Liver (tissue), 9 donors: ENCODE measurements around the gene FOXRED2. TPM values are rescaled to one million over a fixed set of nuclear protein-coding genes. Genes with fewer than 3 reads are reported as not detected.

ENCODE experiments used
- DNase-seq: peaks from one replicate; pipeline ENCODE4 v3.0.0-alpha.2; 2017; ENCODE audit warnings: low spot score
- H3K27ac ChIP-seq, 2 donors: one replicate each; pipeline ENCODE4 v1.7.0; 2013; ENCODE audit warnings: inconsistent platforms in 2 of 2, low read length in 2 of 2, control low read depth in 1 of 2, low read depth in 1 of 2, mild to moderate bottlenecking in 1 of 2
- H3K27me3 ChIP-seq, 4 donors: one replicate each; pipeline versions ENCODE4 v1.6.1 to v1.7.0; 2013; ENCODE audit warnings: low read length in 3 of 4, inconsistent platforms in 1 of 4, mild to moderate bottlenecking in 1 of 4, moderate library complexity in 1 of 4; ENCODE audit not compliant: control insufficient read depth in 4 of 4, insufficient read depth in 4 of 4
- H3K36me3 ChIP-seq, 4 donors: one replicate each; pipeline versions ENCODE4 v1.6.1 to v1.7.0; 2013; ENCODE audit warnings: low read length in 3 of 4, mild to moderate bottlenecking in 3 of 4, low read depth in 1 of 4, moderate library complexity in 1 of 4; ENCODE audit not compliant: control insufficient read depth in 4 of 4, insufficient read depth in 3 of 4
- H3K4me1 ChIP-seq, 4 donors: one replicate each; pipeline versions ENCODE4 v1.6.1 to v1.7.0; 2013; ENCODE audit warnings: low read length in 3 of 4, mild to moderate bottlenecking in 3 of 4, moderate library complexity in 1 of 4; ENCODE audit not compliant: control insufficient read depth in 4 of 4, insufficient read depth in 4 of 4
- H3K4me3 ChIP-seq, 3 donors: one replicate each; pipeline versions ENCODE4 v1.6.1 to v1.7.0; 2013; ENCODE audit warnings: low read length in 3 of 3, control low read depth in 1 of 3, low read depth in 1 of 3, mild to moderate bottlenecking in 1 of 3
- H3K9ac ChIP-seq, 2 donors: one replicate each; pipeline ENCODE4 v1.7.0; 2013; ENCODE audit warnings: low read length in 2 of 2, mild to moderate bottlenecking in 2 of 2, moderate library complexity in 2 of 2, control low read depth in 1 of 2, low read depth in 1 of 2
- H3K9me3 ChIP-seq, 4 donors: one replicate each; pipeline versions ENCODE4 v1.6.1 to v1.7.0; 2013; ENCODE audit warnings: low read length in 3 of 4; ENCODE audit not compliant: control insufficient read depth in 4 of 4
- EGR1 ChIP-seq, 2 donors: IDR thresholded peaks; 2 replicates each; pipeline ENCODE4 v1.6.1; 2016 to 2018; ENCODE audit warnings: antibody characterized with exemption in 2 of 2, low read depth in 2 of 2
- FOXA1 ChIP-seq: IDR thresholded peaks from 2 replicates; pipeline ENCODE4 v1.6.1; 2016; ENCODE audit warnings: antibody characterized with exemption
- FOXA2 ChIP-seq: IDR thresholded peaks from 2 replicates; pipeline ENCODE4 v1.6.1; 2016; ENCODE audit warnings: antibody characterized with exemption
- GABPA ChIP-seq, 2 donors: IDR thresholded peaks in 1 of 2; conservative IDR thresholded peaks in 1 of 2; 2 replicates each; pipeline ENCODE4 v1.6.1; 2016; ENCODE audit warnings: antibody characterized with exemption in 2 of 2, mild to moderate bottlenecking in 1 of 2, moderate library complexity in 1 of 2
- HNF4A ChIP-seq, 2 donors: conservative IDR thresholded peaks; 2 replicates each; pipeline ENCODE4 v1.6.1; 2016; ENCODE audit warnings: antibody characterized with exemption in 2 of 2, mild to moderate bottlenecking in 2 of 2
- HNF4G ChIP-seq: IDR thresholded peaks from 2 replicates; pipeline ENCODE4 v1.6.1; 2016; ENCODE audit warnings: antibody characterized with exemption
- JUND ChIP-seq, 2 donors: IDR thresholded peaks; 2 replicates each; pipeline ENCODE4 v1.6.1; 2016; ENCODE audit warnings: antibody characterized with exemption in 2 of 2
- NR2F2 ChIP-seq: IDR thresholded peaks from 2 replicates; pipeline ENCODE4 v1.6.1; 2016; ENCODE audit warnings: antibody characterized with exemption
- RAD21 ChIP-seq, 2 donors: IDR thresholded peaks; 2 replicates each; pipeline ENCODE4 v1.6.1; 2016; ENCODE audit warnings: antibody characterized with exemption in 2 of 2, mild to moderate bottlenecking in 2 of 2
- RXRA ChIP-seq, 2 donors: IDR thresholded peaks; 2 replicates each; pipeline ENCODE4 v1.6.1; 2017 to 2018; ENCODE audit warnings: antibody characterized with exemption in 2 of 2, mild to moderate bottlenecking in 1 of 2
- SP1 ChIP-seq: IDR thresholded peaks from 2 replicates; pipeline ENCODE4 v1.6.1; 2018; ENCODE audit warnings: antibody characterized with exemption, mild to moderate bottlenecking
- TAF1 ChIP-seq: conservative IDR thresholded peaks from 2 replicates; pipeline ENCODE4 v1.6.1; 2016; ENCODE audit warnings: antibody characterized with exemption, mild to moderate bottlenecking
- YY1 ChIP-seq: IDR thresholded peaks from 2 replicates; pipeline ENCODE4 v1.6.1; 2016; ENCODE audit warnings: antibody characterized with exemption, mild to moderate bottlenecking
- WGBS: extraction: QIAGEN DNeasy Blood & Tissue Kit; methylation state at CpG from one replicate; pipeline ENCODE4 v1.1.7; 2013; 5-methylcytosine and 5-hydroxymethylcytosine counted together
- polyA plus RNA-seq, 2 donors: library from polyadenylated mRNA; stranded (reverse) in 1 of 2; unstranded in 1 of 2; fragments of 200-250 nt in 1 of 2; fragments of >200 nt in 1 of 2; fragmentation: Nextera tagmentation in 1 of 2; extraction: Ambion mirVana in 1 of 2; gene quantifications; one replicate each; pipeline versions ENCODE4 v1.2.1 to v1.2.3, GENCODE V29; 2013 to 2015
- total RNA-seq, 2 donors: library from RNA; depleted of rRNA; stranded (reverse); fragments of >200 nt; gene quantifications; one replicate each; pipeline ENCODE4 v1.2.3, GENCODE V29; 2014
- TF ChIP-seq, protein P1 (sequence below): IDR thresholded peaks from 2 replicates; pipeline ENCODE4 v1.6.1; 2016; ENCODE audit warnings: antibody characterized with exemption
- TF ChIP-seq, protein P2 (sequence below): fragments of 150-350 bp; IDR thresholded peaks from 2 replicates; pipeline ENCODE4 v1.5.1; 2017; ENCODE audit warnings: improper control_type of control experiment, low read depth, low read length; ENCODE audit not compliant: missing input control
- TF ChIP-seq, protein P3 (sequence below): IDR thresholded peaks from 2 replicates; pipeline ENCODE4 v1.6.1; 2016; ENCODE audit warnings: antibody characterized with exemption
- TF ChIP-seq, protein P4 (sequence below): IDR thresholded peaks from 2 replicates; pipeline ENCODE4 v1.6.1; 2016; ENCODE audit warnings: antibody characterized with exemption, mild to moderate bottlenecking
- donor health status: healthy.
- donor health status: healthy.
- donor health status: healthy.
- donor health status: healthy.
- donor health status: healthy.

FOXRED2 gene
- total and polyA plus RNA-seq, 4 donors, result 5.1 to 15.0 (median 7.3) TPM

DNA sequence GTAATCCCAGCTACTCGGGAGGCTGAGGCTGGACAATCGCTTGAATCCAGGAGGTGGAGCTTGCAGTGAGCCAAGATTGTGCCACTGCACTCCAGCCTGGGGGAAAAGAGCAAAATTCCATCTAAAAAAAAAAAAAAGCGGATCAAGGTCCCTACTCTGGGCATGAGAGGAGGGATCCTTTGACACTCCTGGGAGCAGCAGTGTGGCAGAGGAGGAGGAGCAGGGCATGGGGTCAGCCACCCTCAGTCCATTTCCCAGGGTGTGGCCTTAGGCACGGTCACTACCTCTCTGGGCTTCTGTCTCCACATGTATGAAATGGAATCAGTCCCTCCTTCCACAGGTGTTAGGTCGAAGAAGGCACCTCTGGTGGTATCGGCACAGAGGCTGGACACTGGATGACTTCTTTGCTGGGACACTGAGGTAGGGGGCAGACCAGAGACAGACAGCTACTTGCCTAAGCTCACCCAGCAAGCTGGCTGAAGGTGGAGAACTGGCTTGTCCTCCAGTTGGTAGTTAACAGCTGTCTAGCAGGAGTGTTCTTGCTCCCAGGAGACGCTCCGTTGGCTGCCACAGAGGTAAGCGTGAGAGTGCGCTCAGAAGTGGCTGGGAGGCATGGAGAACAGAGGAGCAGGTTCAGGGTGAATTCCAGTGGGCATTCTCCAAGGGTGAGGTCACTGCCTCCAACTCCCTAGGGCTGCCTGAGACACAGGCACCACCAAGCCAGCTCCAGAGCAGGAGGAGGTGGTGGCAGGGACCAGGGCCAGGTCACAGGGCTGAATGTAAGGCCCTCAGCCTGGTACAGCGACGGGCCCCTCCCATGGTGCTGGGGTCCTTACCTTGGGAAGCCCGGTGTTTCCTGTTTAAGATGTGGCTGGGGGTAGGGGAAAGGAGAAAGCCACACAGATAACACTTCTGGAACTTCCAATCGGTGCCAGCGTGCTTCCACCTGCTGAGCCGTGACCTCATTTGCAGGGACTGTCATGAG, 44.9 kb downstream of the FOXRED2 start:
- Histone ChIP-seq H3K4me1 (peaks cover 0 to 2% (median 1%) of the 10 kb centered on the region in 4 donors), H3K27me3 (no peaks in the 10 kb centered on the region), H3K4me3 (no peak overlapping the region), H3K36me3 (no peaks in the 10 kb centered on the region), H3K9me3 (no peaks in the 10 kb centered on the region), H3K27ac (no peak overlapping the region), H3K9ac (no peak overlapping the region)
- no peak for DNase-seq
- 80% methylated on average over 16 of the region's 16 CpGs for WGBS
- TF ChIP-seq, protein P1, sequence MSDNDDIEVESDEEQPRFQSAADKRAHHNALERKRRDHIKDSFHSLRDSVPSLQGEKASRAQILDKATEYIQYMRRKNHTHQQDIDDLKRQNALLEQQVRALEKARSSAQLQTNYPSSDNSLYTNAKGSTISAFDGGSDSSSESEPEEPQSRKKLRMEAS, result no peak
- TF ChIP-seq RXRA (IDR thresholded peaks at IDR 0.05) (peak in 1 of 2 donors; percentile 20), RAD21 (IDR thresholded peaks at IDR 0.05) (no peak), HNF4A (conservative IDR thresholded peaks at IDR 0.05) (peak in 1 of 2 donors; percentile 15)

DNA sequence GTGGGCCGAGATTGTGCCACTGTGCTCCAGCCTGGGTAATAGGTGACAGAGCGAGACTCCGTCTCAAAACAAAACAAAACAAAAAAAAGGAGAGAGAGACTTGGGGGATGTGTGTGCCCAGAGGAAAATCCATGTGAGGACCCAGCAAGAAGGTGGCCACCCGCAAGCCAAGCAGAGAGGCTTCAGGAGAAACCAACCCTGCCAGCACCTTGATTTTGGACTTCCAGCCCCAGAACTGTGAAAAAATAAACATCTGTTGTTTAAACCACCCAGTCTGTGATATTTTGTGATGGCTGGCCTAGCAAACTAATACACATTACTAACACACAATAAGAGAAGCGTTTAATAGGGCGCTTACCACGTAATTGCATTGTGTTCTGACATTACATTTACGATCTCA, 46.6 kb downstream of the FOXRED2 start:
- H3K9ac ChIP-seq, result no peak overlapping the region
- no peaks in the 10 kb centered on the region for H3K9me3 ChIP-seq
- no peaks in the 10 kb centered on the region for H3K36me3 ChIP-seq
- no peak for TF ChIP-seq RAD21 (IDR thresholded peaks at IDR 0.05)
- TF ChIP-seq RXRA (IDR thresholded peaks at IDR 0.05), result no peak
- no peak for DNase-seq
- no peak overlapping the region for H3K27ac ChIP-seq
- H3K4me3 ChIP-seq, result no peak overlapping the region
- H3K27me3 ChIP-seq, result no peaks in the 10 kb centered on the region
- 95% methylated on average over 8 of the region's 8 CpGs for WGBS
- H3K4me1 ChIP-seq, result peaks cover 0 to 5% (median 1%) of the 10 kb centered on the region in 4 donors

DNA sequence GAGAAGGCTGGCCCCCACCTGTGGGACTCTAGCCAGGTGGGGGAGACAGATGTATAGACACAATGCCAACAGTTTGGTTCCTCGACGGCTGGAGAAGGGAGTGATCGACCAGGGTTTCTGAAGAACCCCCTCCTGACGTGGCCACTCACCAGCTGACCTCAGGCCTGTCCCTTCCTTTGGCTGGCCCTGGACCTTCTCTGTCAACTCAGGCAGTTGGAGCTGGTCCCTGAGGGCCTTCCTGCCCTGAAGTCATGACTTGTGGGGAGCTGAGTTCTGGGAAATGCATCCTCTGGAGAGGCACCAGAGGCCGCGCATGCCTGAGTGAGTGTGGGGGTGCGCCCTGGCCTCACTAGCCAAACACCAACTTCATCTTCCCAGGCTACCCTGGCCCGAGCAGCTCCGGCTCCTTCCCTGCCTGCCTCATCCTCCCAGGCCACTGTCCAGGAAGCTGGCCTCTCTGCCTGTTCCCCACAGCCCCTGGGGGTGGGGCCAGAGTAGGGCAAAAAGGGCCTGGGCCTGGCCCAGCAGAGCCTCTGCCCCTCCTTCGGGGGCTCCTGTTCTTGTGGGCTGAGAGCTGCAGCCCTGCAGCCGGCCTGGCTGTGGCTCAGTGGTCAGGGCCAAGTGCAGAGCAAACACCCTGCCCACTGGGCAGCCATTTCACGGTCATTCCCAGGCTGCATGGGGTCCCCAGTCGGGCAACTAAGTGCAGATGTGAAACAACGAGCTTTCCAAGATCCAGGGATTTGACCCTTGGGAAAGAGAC, 49.0 kb downstream of the FOXRED2 start:
- Histone ChIP-seq H3K36me3 (no peaks in the 10 kb centered on the region), H3K27me3 (no peaks in the 10 kb centered on the region), H3K9me3 (no peaks in the 10 kb centered on the region), H3K4me1 (peaks cover 0 to 7% (median 1%) of the 10 kb centered on the region in 4 donors), H3K9ac (no peak overlapping the region), H3K4me3 (no peak overlapping the region), H3K27ac (peak overlapping the region; percentile 50 to 53)
- no peak for DNase-seq
- WGBS, result 77% methylated on average over 14 of the region's 14 CpGs
- TF ChIP-seq YY1 (no peak), HNF4G (no peak), EGR1 (IDR thresholded peaks at IDR 0.05; ENCODE audit: low read depth in 2 of 2) (no peak), RAD21 (IDR thresholded peaks at IDR 0.05) (peak; percentile 7 to 14), TAF1 (no peak), FOXA2 (no peak), JUND (IDR thresholded peaks at IDR 0.05) (no peak), RXRA (IDR thresholded peaks at IDR 0.05) (peak; percentile 32 to 38), GABPA (IDR thresholded peaks at IDR 0.05 in 1 of 2, conservative IDR thresholded peaks at IDR 0.05 in 1 of 2) (no peak), NR2F2 (peak; percentile 83), FOXA1 (no peak), SP1 (peak; percentile 22), HNF4A (conservative IDR thresholded peaks at IDR 0.05) (no peak)
- TF ChIP-seq, protein P2, sequence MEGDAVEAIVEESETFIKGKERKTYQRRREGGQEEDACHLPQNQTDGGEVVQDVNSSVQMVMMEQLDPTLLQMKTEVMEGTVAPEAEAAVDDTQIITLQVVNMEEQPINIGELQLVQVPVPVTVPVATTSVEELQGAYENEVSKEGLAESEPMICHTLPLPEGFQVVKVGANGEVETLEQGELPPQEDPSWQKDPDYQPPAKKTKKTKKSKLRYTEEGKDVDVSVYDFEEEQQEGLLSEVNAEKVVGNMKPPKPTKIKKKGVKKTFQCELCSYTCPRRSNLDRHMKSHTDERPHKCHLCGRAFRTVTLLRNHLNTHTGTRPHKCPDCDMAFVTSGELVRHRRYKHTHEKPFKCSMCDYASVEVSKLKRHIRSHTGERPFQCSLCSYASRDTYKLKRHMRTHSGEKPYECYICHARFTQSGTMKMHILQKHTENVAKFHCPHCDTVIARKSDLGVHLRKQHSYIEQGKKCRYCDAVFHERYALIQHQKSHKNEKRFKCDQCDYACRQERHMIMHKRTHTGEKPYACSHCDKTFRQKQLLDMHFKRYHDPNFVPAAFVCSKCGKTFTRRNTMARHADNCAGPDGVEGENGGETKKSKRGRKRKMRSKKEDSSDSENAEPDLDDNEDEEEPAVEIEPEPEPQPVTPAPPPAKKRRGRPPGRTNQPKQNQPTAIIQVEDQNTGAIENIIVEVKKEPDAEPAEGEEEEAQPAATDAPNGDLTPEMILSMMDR, result no peak
- TF ChIP-seq, protein P3, sequence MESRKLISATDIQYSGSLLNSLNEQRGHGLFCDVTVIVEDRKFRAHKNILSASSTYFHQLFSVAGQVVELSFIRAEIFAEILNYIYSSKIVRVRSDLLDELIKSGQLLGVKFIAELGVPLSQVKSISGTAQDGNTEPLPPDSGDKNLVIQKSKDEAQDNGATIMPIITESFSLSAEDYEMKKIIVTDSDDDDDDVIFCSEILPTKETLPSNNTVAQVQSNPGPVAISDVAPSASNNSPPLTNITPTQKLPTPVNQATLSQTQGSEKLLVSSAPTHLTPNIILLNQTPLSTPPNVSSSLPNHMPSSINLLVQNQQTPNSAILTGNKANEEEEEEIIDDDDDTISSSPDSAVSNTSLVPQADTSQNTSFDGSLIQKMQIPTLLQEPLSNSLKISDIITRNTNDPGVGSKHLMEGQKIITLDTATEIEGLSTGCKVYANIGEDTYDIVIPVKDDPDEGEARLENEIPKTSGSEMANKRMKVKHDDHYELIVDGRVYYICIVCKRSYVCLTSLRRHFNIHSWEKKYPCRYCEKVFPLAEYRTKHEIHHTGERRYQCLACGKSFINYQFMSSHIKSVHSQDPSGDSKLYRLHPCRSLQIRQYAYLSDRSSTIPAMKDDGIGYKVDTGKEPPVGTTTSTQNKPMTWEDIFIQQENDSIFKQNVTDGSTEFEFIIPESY, result no peak
- TF ChIP-seq, protein P4, sequence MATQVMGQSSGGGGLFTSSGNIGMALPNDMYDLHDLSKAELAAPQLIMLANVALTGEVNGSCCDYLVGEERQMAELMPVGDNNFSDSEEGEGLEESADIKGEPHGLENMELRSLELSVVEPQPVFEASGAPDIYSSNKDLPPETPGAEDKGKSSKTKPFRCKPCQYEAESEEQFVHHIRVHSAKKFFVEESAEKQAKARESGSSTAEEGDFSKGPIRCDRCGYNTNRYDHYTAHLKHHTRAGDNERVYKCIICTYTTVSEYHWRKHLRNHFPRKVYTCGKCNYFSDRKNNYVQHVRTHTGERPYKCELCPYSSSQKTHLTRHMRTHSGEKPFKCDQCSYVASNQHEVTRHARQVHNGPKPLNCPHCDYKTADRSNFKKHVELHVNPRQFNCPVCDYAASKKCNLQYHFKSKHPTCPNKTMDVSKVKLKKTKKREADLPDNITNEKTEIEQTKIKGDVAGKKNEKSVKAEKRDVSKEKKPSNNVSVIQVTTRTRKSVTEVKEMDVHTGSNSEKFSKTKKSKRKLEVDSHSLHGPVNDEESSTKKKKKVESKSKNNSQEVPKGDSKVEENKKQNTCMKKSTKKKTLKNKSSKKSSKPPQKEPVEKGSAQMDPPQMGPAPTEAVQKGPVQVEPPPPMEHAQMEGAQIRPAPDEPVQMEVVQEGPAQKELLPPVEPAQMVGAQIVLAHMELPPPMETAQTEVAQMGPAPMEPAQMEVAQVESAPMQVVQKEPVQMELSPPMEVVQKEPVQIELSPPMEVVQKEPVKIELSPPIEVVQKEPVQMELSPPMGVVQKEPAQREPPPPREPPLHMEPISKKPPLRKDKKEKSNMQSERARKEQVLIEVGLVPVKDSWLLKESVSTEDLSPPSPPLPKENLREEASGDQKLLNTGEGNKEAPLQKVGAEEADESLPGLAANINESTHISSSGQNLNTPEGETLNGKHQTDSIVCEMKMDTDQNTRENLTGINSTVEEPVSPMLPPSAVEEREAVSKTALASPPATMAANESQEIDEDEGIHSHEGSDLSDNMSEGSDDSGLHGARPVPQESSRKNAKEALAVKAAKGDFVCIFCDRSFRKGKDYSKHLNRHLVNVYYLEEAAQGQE, result no peak
- TF ChIP-seq, protein P1, result no peak
